HG03175 (cell line): ENCODE measurements around the gene PSG6.
"Not testable (repeated sequence)": the region's sequence is repeated elsewhere in the genome, so short reads cannot be mapped to it uniquely, and the experiment has no call there.

ENCODE experiments used
- ATAC-seq: cut with Tn5 transposase; IDR thresholded peaks from one replicate; pipeline ENCODE4 v1.9.1; 2021; ENCODE audit warnings: mild to moderate bottlenecking, moderate library complexity; ENCODE audit not compliant: unreplicated experiment

The PSG6 gene

GRCh38 chr19:42856866-42857543 lies 60.7 kb downstream of the PSG6 start:
- not testable (repeated sequence) for ATAC-seq

- ATAC-seq, result not testable (repeated sequence)
Observed at GRCh38 chr19:42854745-42855144, 62.9 kb downstream of the PSG6 start.

GRCh38 chr19:42853231-42853630 lies 64.5 kb downstream of the PSG6 start:
- ATAC-seq, result not testable (repeated sequence)

GRCh38 chr19:42852821-42853220 lies 64.9 kb downstream of the PSG6 start:
- not testable (repeated sequence) for ATAC-seq
